ENCODE measurements around the gene SIRT3. TPM values are rescaled to one million over a fixed set of nuclear protein-coding genes. Genes with fewer than 3 reads are reported as not detected.

The SIRT3 gene
- total and polyA plus RNA-seq, 3 donors from 2014 or later, result 31.7 to 57.0 (median 43.6) TPM

DNA sequence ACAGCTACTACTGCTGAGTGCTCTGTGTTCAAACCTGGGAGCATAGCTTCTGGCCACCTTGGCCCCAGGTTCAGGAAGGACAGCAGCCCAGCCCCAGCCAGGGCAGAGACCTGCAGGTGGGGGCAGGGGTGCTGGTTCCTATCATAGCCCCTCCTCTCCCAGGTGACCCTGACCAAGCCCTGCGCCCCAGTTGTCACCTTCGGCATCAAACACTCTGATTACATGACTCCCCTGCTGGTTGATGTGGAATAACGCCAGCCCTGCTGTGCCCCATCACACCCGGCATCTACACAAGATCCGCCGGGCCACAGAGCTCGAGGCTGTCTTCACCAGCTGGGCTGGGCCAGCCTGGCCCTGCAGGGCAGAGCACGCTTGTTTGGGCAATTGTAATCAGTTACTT lies 36.4 kb downstream of the SIRT3 start:
- H3K4me3 ChIP-seq, result no peak overlapping the region
- 88 to 90% methylated on average over 8 of the region's 8 CpGs for WGBS, 2 donors
- TF ChIP-seq POLR2A (IDR thresholded peaks at IDR 0.05), result no peak
- TF ChIP-seq, protein P1, sequence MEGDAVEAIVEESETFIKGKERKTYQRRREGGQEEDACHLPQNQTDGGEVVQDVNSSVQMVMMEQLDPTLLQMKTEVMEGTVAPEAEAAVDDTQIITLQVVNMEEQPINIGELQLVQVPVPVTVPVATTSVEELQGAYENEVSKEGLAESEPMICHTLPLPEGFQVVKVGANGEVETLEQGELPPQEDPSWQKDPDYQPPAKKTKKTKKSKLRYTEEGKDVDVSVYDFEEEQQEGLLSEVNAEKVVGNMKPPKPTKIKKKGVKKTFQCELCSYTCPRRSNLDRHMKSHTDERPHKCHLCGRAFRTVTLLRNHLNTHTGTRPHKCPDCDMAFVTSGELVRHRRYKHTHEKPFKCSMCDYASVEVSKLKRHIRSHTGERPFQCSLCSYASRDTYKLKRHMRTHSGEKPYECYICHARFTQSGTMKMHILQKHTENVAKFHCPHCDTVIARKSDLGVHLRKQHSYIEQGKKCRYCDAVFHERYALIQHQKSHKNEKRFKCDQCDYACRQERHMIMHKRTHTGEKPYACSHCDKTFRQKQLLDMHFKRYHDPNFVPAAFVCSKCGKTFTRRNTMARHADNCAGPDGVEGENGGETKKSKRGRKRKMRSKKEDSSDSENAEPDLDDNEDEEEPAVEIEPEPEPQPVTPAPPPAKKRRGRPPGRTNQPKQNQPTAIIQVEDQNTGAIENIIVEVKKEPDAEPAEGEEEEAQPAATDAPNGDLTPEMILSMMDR (IDR thresholded peaks at IDR 0.05), result no peak
- no peak overlapping the region for H3K27ac ChIP-seq
- H3K4me1 ChIP-seq, result no peaks in the 10 kb centered on the region
- H3K9me3 ChIP-seq, result no peaks in the 10 kb centered on the region
- H3K36me3 ChIP-seq (ENCODE audit: low read depth, missing control alignments), result no peaks in the 10 kb centered on the region
- H3K27me3 ChIP-seq, result no peaks in the 10 kb centered on the region
- peak; percentile 12 for DNase-seq
- intact Hi-C loops (cut with DNase I; ENCODE audit: low total_unique reads), result no loop called here

DNA sequence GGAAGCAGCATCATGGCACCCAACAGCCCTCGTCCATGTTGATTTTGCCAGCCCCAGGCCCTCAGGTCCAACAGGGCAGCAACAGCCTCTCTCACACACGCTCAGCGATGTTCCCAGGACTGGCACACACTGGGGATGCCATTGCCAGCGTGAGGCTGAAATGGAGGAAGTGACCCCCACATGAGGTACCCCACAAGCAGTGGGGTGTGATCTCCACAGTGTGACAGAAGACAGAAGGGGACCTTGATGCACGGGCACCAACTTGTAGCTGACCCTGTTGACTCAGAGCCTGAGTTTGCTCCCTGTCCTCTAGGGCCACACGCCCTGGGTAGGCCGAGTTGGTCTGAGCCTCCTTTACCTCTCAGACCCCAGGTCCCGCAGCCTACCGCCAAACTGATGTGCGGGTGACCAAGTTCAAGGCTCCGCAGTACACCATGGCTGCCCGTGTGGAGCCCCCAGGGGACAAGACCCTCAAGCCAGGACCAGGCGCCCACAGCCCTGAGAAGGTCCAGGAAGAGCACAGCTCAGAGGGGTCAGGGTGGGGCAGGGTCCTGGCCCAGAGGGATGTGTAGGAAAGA lies 37.0 kb downstream of the SIRT3 start:
- no peak for TF ChIP-seq POLR2A (IDR thresholded peaks at IDR 0.05)
- TF ChIP-seq, protein P1 (IDR thresholded peaks at IDR 0.05), result no peak
- peak; percentile 12 for DNase-seq
- intact Hi-C loops (cut with DNase I; ENCODE audit: low total_unique reads), result no loop called here
- 69 to 81% methylated on average over 9 to 10 of the region's 13 CpGs for WGBS, 2 donors
- Histone ChIP-seq H3K4me1 (no peaks in the 10 kb centered on the region), H3K27ac (no peak overlapping the region), H3K4me3 (no peak overlapping the region), H3K9me3 (no peaks in the 10 kb centered on the region), H3K27me3 (no peaks in the 10 kb centered on the region), H3K36me3 (ENCODE audit: low read depth, missing control alignments) (no peaks in the 10 kb centered on the region)

DNA sequence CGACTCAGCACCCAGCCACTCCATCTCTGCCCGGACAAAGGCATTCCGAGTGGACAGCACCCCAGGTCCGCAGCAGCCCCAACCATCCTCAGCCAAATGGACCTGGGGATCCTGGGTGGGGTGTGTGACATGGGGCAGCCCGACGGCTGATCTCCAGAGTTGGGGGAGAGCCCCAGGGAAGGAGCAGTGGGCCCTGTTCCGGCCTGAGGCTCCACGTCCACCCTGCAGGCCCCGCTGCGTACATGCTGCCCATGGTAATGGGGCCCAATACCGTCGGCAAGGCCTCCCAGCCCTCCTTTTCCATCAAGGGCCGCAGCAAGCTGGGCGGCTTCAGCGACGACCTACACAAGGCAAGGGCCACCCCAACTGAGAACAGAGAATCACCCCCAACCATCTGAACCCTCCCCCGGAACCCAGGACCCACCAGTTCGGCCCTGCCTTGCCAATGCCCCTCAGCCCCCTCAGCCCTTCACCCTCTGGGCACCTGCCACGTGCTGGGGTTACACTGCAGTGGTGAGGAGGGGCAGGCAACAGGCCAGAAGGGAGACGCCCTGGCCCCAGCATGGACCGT lies 37.8 kb downstream of the SIRT3 start:
- intact Hi-C loops (cut with DNase I; ENCODE audit: low total_unique reads), result no loop called here
- no peaks in the 10 kb centered on the region for H3K27me3 ChIP-seq
- H3K9me3 ChIP-seq, result no peaks in the 10 kb centered on the region
- DNase-seq, result peak; percentile 11
- no peaks in the 10 kb centered on the region for H3K36me3 ChIP-seq (ENCODE audit: low read depth, missing control alignments)
- no peak for TF ChIP-seq POLR2A (IDR thresholded peaks at IDR 0.05)
- TF ChIP-seq, protein P1 (IDR thresholded peaks at IDR 0.05), result no peak
- no peak overlapping the region for H3K4me3 ChIP-seq
- H3K4me1 ChIP-seq, result no peaks in the 10 kb centered on the region
- H3K27ac ChIP-seq, result no peak overlapping the region
- WGBS, 2 donors, result 88 to 95% methylated on average over 9 to 20 of the region's 21 CpGs

DNA sequence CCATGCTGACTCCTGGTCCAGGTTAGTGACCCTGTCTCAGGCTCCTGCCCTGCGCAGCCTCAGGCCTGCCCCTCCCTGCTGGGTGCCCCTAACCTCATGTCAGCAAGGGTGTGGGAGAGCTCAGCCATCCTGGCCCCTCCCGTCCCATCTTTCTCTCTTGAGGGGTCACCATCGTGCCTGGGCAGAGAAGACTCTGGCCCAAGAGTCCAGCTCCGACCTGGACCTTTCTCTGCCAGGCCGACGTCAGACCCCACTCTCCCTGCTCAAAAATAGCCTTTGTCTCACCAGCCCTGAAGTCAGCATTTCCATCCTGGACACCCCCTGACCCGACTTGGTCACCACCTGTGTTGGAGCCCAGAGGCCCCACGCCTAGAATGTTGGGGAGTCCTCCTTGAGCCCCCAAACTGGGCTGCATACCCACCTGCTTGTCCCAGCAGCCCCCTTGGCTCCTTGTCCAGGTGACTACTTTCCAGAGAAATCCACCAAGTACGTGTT lies 38.4 kb downstream of the SIRT3 start:
- Histone ChIP-seq H3K27ac (no peak overlapping the region), H3K36me3 (ENCODE audit: low read depth, missing control alignments) (no peaks in the 10 kb centered on the region), H3K9me3 (no peaks in the 10 kb centered on the region), H3K27me3 (no peaks in the 10 kb centered on the region), H3K4me3 (no peak overlapping the region), H3K4me1 (no peaks in the 10 kb centered on the region)
- WGBS, 2 donors, result 85 to 96% methylated on average over 5 to 9 of the region's 9 CpGs
- intact Hi-C loops (cut with DNase I; ENCODE audit: low total_unique reads), result no loop called here
- TF ChIP-seq POLR2A (IDR thresholded peaks at IDR 0.05), result no peak
- TF ChIP-seq, protein P1 (IDR thresholded peaks at IDR 0.05), result no peak
- peak; percentile 10 for DNase-seq
